ENCODE data around the gene HS6ST3.

GRCh38 chr13:96797136-96797535 lies 707.2 kb downstream of the HS6ST3 start:
- TF ChIP-seq POLR2A (IDR thresholded peaks at IDR 0.05), result no peak
- TF ChIP-seq CTCF (IDR thresholded peaks at IDR 0.05), result no peak
- no peak for TF ChIP-seq EP300 (IDR thresholded peaks at IDR 0.05; ENCODE audit: low read depth)
- no peak for TF ChIP-seq POLR2AphosphoS5 (IDR thresholded peaks at IDR 0.05)

Measured in transverse colon (tissue), 4 donors.